DMS153 (cell line): ENCODE data around the gene FAM168A.

Experiments
- DNase-seq: peaks from one replicate; lab custom pipeline; 2025; lab: John Stamatoyannopoulos, UW

The FAM168A gene

GRCh38 chr11:73425108-73425507 lies 172.8 kb downstream of the FAM168A start:
- DNase-seq = no peak

GRCh38 chr11:73423506-73423905 lies 174.4 kb downstream of the FAM168A start:
- no peak for DNase-seq

- no peak for DNase-seq
These were observed 175.0 kb downstream of the FAM168A start for GRCh38 chr11:73422886-73423285.

GRCh38 chr11:73420136-73420535 lies 177.8 kb downstream of the FAM168A start:
- DNase-seq = no peak

GRCh38 chr11:73416786-73417185 lies 181.1 kb downstream of the FAM168A start:
- no peak for DNase-seq

- no peak for DNase-seq
These were observed 181.9 kb downstream of the FAM168A start for GRCh38 chr11:73415854-73416615.

- no peak for DNase-seq
These were observed 182.8 kb downstream of the FAM168A start for GRCh38 chr11:73414977-73415651.

GRCh38 chr11:73413256-73413655 lies 184.7 kb downstream of the FAM168A start:
- no peak for DNase-seq

- DNase-seq = no peak
These were observed 185.6 kb downstream of the FAM168A start for GRCh38 chr11:73412308-73412707.

- no peak for DNase-seq
These were observed 186.9 kb downstream of the FAM168A start for GRCh38 chr11:73411031-73411430.

GRCh38 chr11:73410627-73411026 lies 187.3 kb downstream of the FAM168A start:
- DNase-seq = no peak

GRCh38 chr11:73409431-73409830 lies 188.5 kb downstream of the FAM168A start:
- DNase-seq = no peak

- no peak for DNase-seq
These were observed 191.3 kb downstream of the FAM168A start for GRCh38 chr11:73406619-73407018.

- DNase-seq = no peak
These were observed 191.8 kb downstream of the FAM168A start for GRCh38 chr11:73406131-73406530.

- DNase-seq = no peak
These were observed 192.8 kb downstream of the FAM168A start for GRCh38 chr11:73405146-73405510.

GRCh38 chr11:73404506-73405145 lies 193.3 kb downstream of the FAM168A start:
- DNase-seq = no peak

- no peak for DNase-seq
These were observed 193.9 kb downstream of the FAM168A start for GRCh38 chr11:73404048-73404447.

GRCh38 chr11:73403541-73403940 lies 194.4 kb downstream of the FAM168A start:
- DNase-seq = no peak

- no peak for DNase-seq
These were observed 195.1 kb downstream of the FAM168A start for GRCh38 chr11:73402834-73403185.

GRCh38 chr11:73401924-73402833 lies 195.7 kb downstream of the FAM168A start:
- DNase-seq = no peak

- DNase-seq = no peak
These were observed 196.5 kb downstream of the FAM168A start for GRCh38 chr11:73401217-73401923.

- DNase-seq = no peak
These were observed 197.6 kb downstream of the FAM168A start for GRCh38 chr11:73400293-73400692.
